Measurements from ENCODE around the gene ZC3H18. TPM values are rescaled to one million over a fixed set of nuclear protein-coding genes. Genes with fewer than 3 reads are reported as not detected.

Gene ZC3H18
- total RNA-seq, 4 donors from 2014 or later: 8.8 to 19.2 (median 13.5) TPM

- TF ChIP-seq CTCF (IDR thresholded peaks at IDR 0.05; ENCODE audit: low read depth): no peak
Measured at GRCh38 chr16:88538366-88539060, 31.7 kb upstream of the ZC3H18 start.

- TF ChIP-seq CTCF (IDR thresholded peaks at IDR 0.05; ENCODE audit: low read depth): no peak
Measured at GRCh38 chr16:88539261-88539651, 30.9 kb upstream of the ZC3H18 start.

GRCh38 chr16:88539652-88540345 lies 30.4 kb upstream of the ZC3H18 start:
- TF ChIP-seq CTCF (IDR thresholded peaks at IDR 0.05; ENCODE audit: low read depth): no peak

GRCh38 chr16:88540346-88540977 lies 29.7 kb upstream of the ZC3H18 start:
- TF ChIP-seq CTCF (IDR thresholded peaks at IDR 0.05; ENCODE audit: low read depth): no peak

GRCh38 chr16:88541831-88542616 lies 28.2 kb upstream of the ZC3H18 start:
- no peak for TF ChIP-seq CTCF (IDR thresholded peaks at IDR 0.05; ENCODE audit: low read depth)

- TF ChIP-seq CTCF (IDR thresholded peaks at IDR 0.05; ENCODE audit: low read depth): no peak
Measured at GRCh38 chr16:88543230-88543813, 26.9 kb upstream of the ZC3H18 start.

All from subcutaneous adipose tissue (tissue), 4 donors.